Measurements from ENCODE around the gene MAX. TPM values are rescaled to one million over a fixed set of nuclear protein-coding genes. Genes with fewer than 3 reads are reported as not detected.
"Not testable (repeated sequence)": the region's sequence is repeated elsewhere in the genome, so short reads cannot be mapped to it uniquely, and the experiment has no call there.

Gene MAX
- total and polyA plus RNA-seq, 2 experiments from 2014 or later = 41.1 to 52.8 TPM

GRCh38 chr14:65038966-65039365 lies 63.4 kb downstream of the MAX start:
- WGBS, 2 experiments (ENCODE audit: low coverage in 1 of 2, low lambda C conversion rate in 2 of 2, missing lambda C conversion rate in 2 of 2) = 38 to 42% methylated on average over 2 of the region's 2 CpGs

GRCh38 chr14:65035049-65035448 lies 67.3 kb downstream of the MAX start:
- H4K20me1 ChIP-seq (ENCODE audit: insufficient read depth) = no peaks in the 10 kb centered on the region
- H3K9ac ChIP-seq = no peak overlapping the region
- H3K9me3 ChIP-seq (ENCODE audit: low read depth) = no peaks in the 10 kb centered on the region
- no peaks in the 10 kb centered on the region for H3K36me3 ChIP-seq (ENCODE audit: low read depth)
- no peaks in the 10 kb centered on the region for H3F3A ChIP-seq (ENCODE audit: insufficient read depth)
- in situ Hi-C loops (cut with MboI) = no loop called here
- TF ChIP-seq EZH2phosphoT487 (IDR thresholded peaks at IDR 0.05; ENCODE audit: insufficient read depth, low read depth) (no peak), EZH2 (IDR thresholded peaks at IDR 0.05; ENCODE audit: insufficient read depth, poor library complexity, severe bottlenecking) (no peak)
- no peak overlapping the region for H2AFZ ChIP-seq
- WGBS, 2 experiments (ENCODE audit: low coverage in 1 of 2, low lambda C conversion rate in 2 of 2, missing lambda C conversion rate in 2 of 2) = 65 to 79% methylated on average over 4 of the region's 4 CpGs
- no peaks in the 10 kb centered on the region for H3K79me2 ChIP-seq (ENCODE audit: insufficient read depth)
- H3K4me1 ChIP-seq (ENCODE audit: insufficient read depth) = no peaks in the 10 kb centered on the region
- no peak overlapping the region for H3K4me2 ChIP-seq (ENCODE audit: unreplicated experiment)
- no peaks in the 10 kb centered on the region for H3K9me2 ChIP-seq (ENCODE audit: insufficient read depth)
- H3K27ac ChIP-seq = no peak overlapping the region
- no peak overlapping the region for H3K4me3 ChIP-seq
- DNase-seq = no peak
- no peaks in the 10 kb centered on the region for H3K27me3 ChIP-seq (replicated peaks; ENCODE audit: insufficient read depth)

More at GRCh38 chr14:65038966-65039365, 63.4 kb downstream of the MAX start:
- TF ChIP-seq EZH2 (IDR thresholded peaks at IDR 0.05; ENCODE audit: insufficient read depth, poor library complexity, severe bottlenecking) (no peak), EZH2phosphoT487 (IDR thresholded peaks at IDR 0.05; ENCODE audit: insufficient read depth, low read depth) (no peak)
- Histone ChIP-seq H3F3A (ENCODE audit: insufficient read depth) (no peaks in the 10 kb centered on the region), H2AFZ (no peak overlapping the region), H3K9me3 (ENCODE audit: low read depth) (no peaks in the 10 kb centered on the region), H3K4me3 (no peak overlapping the region), H3K9me2 (ENCODE audit: insufficient read depth) (no peaks in the 10 kb centered on the region), H4K20me1 (ENCODE audit: insufficient read depth) (no peaks in the 10 kb centered on the region), H3K27me3 (replicated peaks; ENCODE audit: insufficient read depth) (no peaks in the 10 kb centered on the region), H3K9ac (no peak overlapping the region), H3K36me3 (ENCODE audit: low read depth) (peaks cover 5% of the 10 kb centered on the region; the same call in 1 of the 2 replicates), H3K4me1 (ENCODE audit: insufficient read depth) (no peaks in the 10 kb centered on the region), H3K79me2 (ENCODE audit: insufficient read depth) (no peaks in the 10 kb centered on the region), H3K4me2 (ENCODE audit: unreplicated experiment) (no peak overlapping the region), H3K27ac (no peak overlapping the region)
- no peak for DNase-seq
- in situ Hi-C loops (cut with MboI) = no loop called here

- Histone ChIP-seq H3K9me3 (ENCODE audit: low read depth) (no peaks in the 10 kb centered on the region), H3K4me3 (no peak overlapping the region), H3K4me1 (ENCODE audit: insufficient read depth) (no peaks in the 10 kb centered on the region), H4K20me1 (ENCODE audit: insufficient read depth) (no peaks in the 10 kb centered on the region), H3K9me2 (ENCODE audit: insufficient read depth) (no peaks in the 10 kb centered on the region), H3K4me2 (ENCODE audit: unreplicated experiment) (no peak overlapping the region), H3K36me3 (ENCODE audit: low read depth) (no peaks in the 10 kb centered on the region), H3K9ac (no peak overlapping the region), H3K79me2 (ENCODE audit: insufficient read depth) (no peaks in the 10 kb centered on the region), H3F3A (ENCODE audit: insufficient read depth) (no peaks in the 10 kb centered on the region), H2AFZ (no peak overlapping the region), H3K27me3 (replicated peaks; ENCODE audit: insufficient read depth) (no peaks in the 10 kb centered on the region), H3K27ac (no peak overlapping the region)
- DNase-seq = no peak
- WGBS, 2 experiments (ENCODE audit: low coverage in 1 of 2, low lambda C conversion rate in 2 of 2, missing lambda C conversion rate in 2 of 2) = 84 to 87% methylated on average over 4 of the region's 4 CpGs
- TF ChIP-seq EZH2phosphoT487 (IDR thresholded peaks at IDR 0.05; ENCODE audit: insufficient read depth, low read depth) = no peak
- no peak for TF ChIP-seq EZH2 (IDR thresholded peaks at IDR 0.05; ENCODE audit: insufficient read depth, poor library complexity, severe bottlenecking)
- in situ Hi-C loops (cut with MboI) = no loop called here
These were observed 68.3 kb downstream of the MAX start for GRCh38 chr14:65034021-65034420.

- H3K9me2 ChIP-seq (ENCODE audit: insufficient read depth) = no peaks in the 10 kb centered on the region
- DNase-seq = no peak
- H3K4me2 ChIP-seq (ENCODE audit: unreplicated experiment) = no peak overlapping the region
- TF ChIP-seq EZH2 (IDR thresholded peaks at IDR 0.05; ENCODE audit: insufficient read depth, poor library complexity, severe bottlenecking) (no peak), EZH2phosphoT487 (IDR thresholded peaks at IDR 0.05; ENCODE audit: insufficient read depth, low read depth) (no peak)
- no peaks in the 10 kb centered on the region for H3K9me3 ChIP-seq (ENCODE audit: low read depth)
- H3F3A ChIP-seq (ENCODE audit: insufficient read depth) = no peaks in the 10 kb centered on the region
- H3K4me3 ChIP-seq = no peak overlapping the region
- H3K9ac ChIP-seq = no peak overlapping the region
- H3K4me1 ChIP-seq (ENCODE audit: insufficient read depth) = no peaks in the 10 kb centered on the region
- H3K27me3 ChIP-seq (replicated peaks; ENCODE audit: insufficient read depth) = no peaks in the 10 kb centered on the region
- WGBS, 2 experiments (ENCODE audit: low coverage in 1 of 2, low lambda C conversion rate in 2 of 2, missing lambda C conversion rate in 2 of 2) = 95% methylated on average over 3 of the region's 3 CpGs
- no peak overlapping the region for H3K27ac ChIP-seq
- H4K20me1 ChIP-seq (ENCODE audit: insufficient read depth) = no peaks in the 10 kb centered on the region
- H2AFZ ChIP-seq = no peak overlapping the region
- H3K79me2 ChIP-seq (ENCODE audit: insufficient read depth) = no peaks in the 10 kb centered on the region
- no peaks in the 10 kb centered on the region for H3K36me3 ChIP-seq (ENCODE audit: low read depth)
- in situ Hi-C loops (cut with MboI) = no loop called here
These were observed 69.1 kb downstream of the MAX start for GRCh38 chr14:65033181-65033580.

- no peak for DNase-seq
- H2AFZ ChIP-seq = no peak overlapping the region
- 90% methylated on average over 11 of the region's 11 CpGs for WGBS, 2 experiments (ENCODE audit: low coverage in 1 of 2, low lambda C conversion rate in 2 of 2, missing lambda C conversion rate in 2 of 2)
- H3K36me3 ChIP-seq (ENCODE audit: low read depth) = no peaks in the 10 kb centered on the region
- in situ Hi-C loops (cut with MboI) = no loop called here
- TF ChIP-seq EZH2 (IDR thresholded peaks at IDR 0.05; ENCODE audit: insufficient read depth, poor library complexity, severe bottlenecking) (no peak), EZH2phosphoT487 (IDR thresholded peaks at IDR 0.05; ENCODE audit: insufficient read depth, low read depth) (no peak)
- no peaks in the 10 kb centered on the region for H4K20me1 ChIP-seq (ENCODE audit: insufficient read depth)
- no peaks in the 10 kb centered on the region for H3K9me2 ChIP-seq (ENCODE audit: insufficient read depth)
- H3K4me1 ChIP-seq (ENCODE audit: insufficient read depth) = no peaks in the 10 kb centered on the region
- no peaks in the 10 kb centered on the region for H3F3A ChIP-seq (ENCODE audit: insufficient read depth)
- H3K4me2 ChIP-seq (ENCODE audit: unreplicated experiment) = no peak overlapping the region
- no peaks in the 10 kb centered on the region for H3K27me3 ChIP-seq (replicated peaks; ENCODE audit: insufficient read depth)
- no peak overlapping the region for H3K9ac ChIP-seq
- no peaks in the 10 kb centered on the region for H3K79me2 ChIP-seq (ENCODE audit: insufficient read depth)
- H3K27ac ChIP-seq = no peak overlapping the region
- no peaks in the 10 kb centered on the region for H3K9me3 ChIP-seq (ENCODE audit: low read depth)
- no peak overlapping the region for H3K4me3 ChIP-seq
These were observed 70.0 kb downstream of the MAX start for GRCh38 chr14:65032319-65032718.

GRCh38 chr14:65031321-65031720 lies 71.0 kb downstream of the MAX start:
- H2AFZ ChIP-seq; H3K9me3 ChIP-seq (ENCODE audit: low read depth); H3K4me2 ChIP-seq (ENCODE audit: unreplicated experiment); H3K79me2 ChIP-seq (ENCODE audit: insufficient read depth); H3K36me3 ChIP-seq (ENCODE audit: low read depth); H3K4me3 ChIP-seq; in situ Hi-C loops (cut with MboI); H4K20me1 ChIP-seq (ENCODE audit: insufficient read depth); H3K27ac ChIP-seq; H3K4me1 ChIP-seq (ENCODE audit: insufficient read depth); H3K9me2 ChIP-seq (ENCODE audit: insufficient read depth); H3K27me3 ChIP-seq (replicated peaks; ENCODE audit: insufficient read depth); H3K9ac ChIP-seq; H3F3A ChIP-seq (ENCODE audit: insufficient read depth); DNase-seq: not testable (repeated sequence)
- 95 to 96% methylated on average over 10 of the region's 10 CpGs for WGBS, 2 experiments (ENCODE audit: low coverage in 1 of 2, low lambda C conversion rate in 2 of 2, missing lambda C conversion rate in 2 of 2)
